ENCODE measurements around the gene HOGA1. TPM values are rescaled to one million over a fixed set of nuclear protein-coding genes. Genes with fewer than 3 reads are reported as not detected.

HOGA1 gene
- total and polyA plus RNA-seq, 3 donors from 2014 or later = 0.25 to 1.5 (median 0.55) TPM

DNA sequence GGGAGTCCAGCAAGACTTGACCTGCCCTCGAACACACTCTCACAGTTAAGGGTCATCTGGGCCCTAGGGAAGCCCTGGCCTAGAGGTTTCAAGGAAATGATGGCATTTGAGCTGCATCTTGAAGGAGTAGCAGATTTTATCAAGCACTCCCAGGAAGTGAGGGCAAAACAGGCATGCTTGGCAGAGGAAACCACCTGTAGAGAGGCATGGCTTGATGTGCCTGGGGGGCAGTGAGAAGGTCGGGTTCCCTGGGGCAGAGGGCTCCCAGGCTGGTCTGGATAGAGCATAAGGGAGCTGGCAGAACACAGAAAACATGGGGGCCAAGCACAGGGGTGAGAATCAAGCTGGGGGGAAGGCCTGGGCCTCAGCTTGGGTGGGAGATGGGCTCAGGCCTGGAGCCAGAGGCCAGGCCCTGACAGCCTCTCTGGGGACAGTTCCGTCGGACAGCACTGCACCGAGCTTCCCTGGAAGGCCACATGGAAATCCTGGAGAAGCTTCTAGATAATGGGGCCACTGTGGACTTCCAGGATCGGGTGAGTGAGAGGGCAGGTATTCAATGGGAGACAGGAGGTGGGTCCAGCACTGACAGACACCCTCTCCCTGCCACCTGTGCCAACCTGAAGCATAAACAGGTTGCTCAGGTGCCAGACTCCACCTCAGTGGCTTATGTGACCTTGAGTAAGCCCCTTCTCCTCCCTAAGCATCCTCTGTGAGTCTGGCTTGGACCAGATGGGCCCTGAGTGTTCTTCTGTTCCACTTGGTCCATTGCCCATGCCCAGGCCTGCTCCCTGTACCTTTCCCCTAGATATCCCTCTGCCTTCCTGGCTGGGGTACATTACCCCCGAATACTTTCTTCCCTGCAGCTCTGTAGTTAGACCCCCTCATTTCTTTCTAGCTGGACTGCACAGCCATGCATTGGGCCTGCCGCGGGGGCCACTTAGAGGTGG, 3.5 kb upstream of the HOGA1 start:
- Histone ChIP-seq H3K4me3 (no peak overlapping the region), H3K27me3 (no peaks in the 10 kb centered on the region), H3K4me1 (no peaks in the 10 kb centered on the region), H3K36me3 (ENCODE audit: low read depth, missing control alignments) (no peaks in the 10 kb centered on the region), H3K27ac (no peak overlapping the region), H3K9me3 (no peaks in the 10 kb centered on the region)
- WGBS, 2 donors = 88 to 94% methylated on average over 6 to 9 of the region's 9 CpGs
- intact Hi-C loops (cut with DNase I; ENCODE audit: low total_unique reads) = no loop called here
- DNase-seq = no peak
- no peak for TF ChIP-seq POLR2A (IDR thresholded peaks at IDR 0.05)
- TF ChIP-seq, protein P1, sequence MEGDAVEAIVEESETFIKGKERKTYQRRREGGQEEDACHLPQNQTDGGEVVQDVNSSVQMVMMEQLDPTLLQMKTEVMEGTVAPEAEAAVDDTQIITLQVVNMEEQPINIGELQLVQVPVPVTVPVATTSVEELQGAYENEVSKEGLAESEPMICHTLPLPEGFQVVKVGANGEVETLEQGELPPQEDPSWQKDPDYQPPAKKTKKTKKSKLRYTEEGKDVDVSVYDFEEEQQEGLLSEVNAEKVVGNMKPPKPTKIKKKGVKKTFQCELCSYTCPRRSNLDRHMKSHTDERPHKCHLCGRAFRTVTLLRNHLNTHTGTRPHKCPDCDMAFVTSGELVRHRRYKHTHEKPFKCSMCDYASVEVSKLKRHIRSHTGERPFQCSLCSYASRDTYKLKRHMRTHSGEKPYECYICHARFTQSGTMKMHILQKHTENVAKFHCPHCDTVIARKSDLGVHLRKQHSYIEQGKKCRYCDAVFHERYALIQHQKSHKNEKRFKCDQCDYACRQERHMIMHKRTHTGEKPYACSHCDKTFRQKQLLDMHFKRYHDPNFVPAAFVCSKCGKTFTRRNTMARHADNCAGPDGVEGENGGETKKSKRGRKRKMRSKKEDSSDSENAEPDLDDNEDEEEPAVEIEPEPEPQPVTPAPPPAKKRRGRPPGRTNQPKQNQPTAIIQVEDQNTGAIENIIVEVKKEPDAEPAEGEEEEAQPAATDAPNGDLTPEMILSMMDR (IDR thresholded peaks at IDR 0.05) = no peak

DNA sequence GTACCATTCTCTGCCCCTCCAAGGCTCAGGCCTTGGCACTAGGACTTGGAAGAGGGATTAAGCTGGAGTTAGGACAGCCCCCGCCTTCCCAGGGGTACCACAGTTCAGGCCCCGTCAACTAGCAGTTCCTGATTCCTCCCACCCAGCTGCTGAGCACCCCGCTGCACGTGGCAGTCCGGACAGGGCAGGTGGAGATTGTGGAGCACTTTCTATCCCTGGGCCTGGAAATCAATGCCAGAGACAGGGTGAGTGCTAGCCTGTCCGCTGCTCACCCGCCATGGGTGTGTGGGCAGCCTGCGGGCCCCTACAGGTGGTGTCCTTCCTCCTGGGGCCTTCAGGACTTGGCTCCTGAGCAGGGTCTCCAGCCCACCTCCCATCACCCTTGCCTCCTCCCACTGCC, 2.0 kb upstream of the HOGA1 start:
- no peak overlapping the region for H3K4me3 ChIP-seq
- TF ChIP-seq, protein P1 (IDR thresholded peaks at IDR 0.05) = no peak
- no peak for TF ChIP-seq POLR2A (IDR thresholded peaks at IDR 0.05)
- no peaks in the 10 kb centered on the region for H3K36me3 ChIP-seq (ENCODE audit: low read depth, missing control alignments)
- H3K27ac ChIP-seq = no peak overlapping the region
- WGBS, 2 donors = 87 to 92% methylated on average over 8 of the region's 8 CpGs
- no peaks in the 10 kb centered on the region for H3K4me1 ChIP-seq
- H3K27me3 ChIP-seq = no peaks in the 10 kb centered on the region
- no peaks in the 10 kb centered on the region for H3K9me3 ChIP-seq
- no peak for DNase-seq
- intact Hi-C loops (cut with DNase I; ENCODE audit: low total_unique reads) = no loop called here

DNA sequence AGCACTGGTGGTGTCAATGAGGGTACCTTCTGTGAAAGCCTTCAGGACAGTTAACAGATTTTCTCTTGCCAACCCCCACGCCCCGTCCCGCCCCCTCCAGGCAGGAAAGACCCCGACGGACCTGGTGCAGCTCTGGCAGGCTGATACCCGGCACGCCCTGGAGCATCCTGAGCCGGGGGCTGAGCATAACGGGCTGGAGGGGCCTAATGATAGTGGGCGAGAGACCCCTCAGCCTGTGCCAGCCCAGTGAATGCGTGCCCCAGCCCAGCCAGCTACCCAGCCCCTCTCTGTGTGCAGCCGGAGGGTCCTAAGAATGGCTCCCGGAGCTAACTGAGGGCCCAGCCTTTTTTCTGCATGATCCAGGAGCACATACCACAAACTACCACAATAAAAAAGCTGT, 713 bp upstream of the HOGA1 start:
- DNase-seq = no peak
- Histone ChIP-seq H3K9me3 (no peaks in the 10 kb centered on the region), H3K27ac (no peak overlapping the region), H3K4me1 (no peaks in the 10 kb centered on the region), H3K36me3 (ENCODE audit: low read depth, missing control alignments) (no peaks in the 10 kb centered on the region), H3K27me3 (no peaks in the 10 kb centered on the region), H3K4me3 (no peak overlapping the region)
- WGBS, 2 donors = 92 to 96% methylated on average over 3 to 13 of the region's 13 CpGs
- TF ChIP-seq, protein P1 (IDR thresholded peaks at IDR 0.05) = no peak
- no peak for TF ChIP-seq POLR2A (IDR thresholded peaks at IDR 0.05)
- intact Hi-C loops (cut with DNase I; ENCODE audit: low total_unique reads) = no loop called here

DNA sequence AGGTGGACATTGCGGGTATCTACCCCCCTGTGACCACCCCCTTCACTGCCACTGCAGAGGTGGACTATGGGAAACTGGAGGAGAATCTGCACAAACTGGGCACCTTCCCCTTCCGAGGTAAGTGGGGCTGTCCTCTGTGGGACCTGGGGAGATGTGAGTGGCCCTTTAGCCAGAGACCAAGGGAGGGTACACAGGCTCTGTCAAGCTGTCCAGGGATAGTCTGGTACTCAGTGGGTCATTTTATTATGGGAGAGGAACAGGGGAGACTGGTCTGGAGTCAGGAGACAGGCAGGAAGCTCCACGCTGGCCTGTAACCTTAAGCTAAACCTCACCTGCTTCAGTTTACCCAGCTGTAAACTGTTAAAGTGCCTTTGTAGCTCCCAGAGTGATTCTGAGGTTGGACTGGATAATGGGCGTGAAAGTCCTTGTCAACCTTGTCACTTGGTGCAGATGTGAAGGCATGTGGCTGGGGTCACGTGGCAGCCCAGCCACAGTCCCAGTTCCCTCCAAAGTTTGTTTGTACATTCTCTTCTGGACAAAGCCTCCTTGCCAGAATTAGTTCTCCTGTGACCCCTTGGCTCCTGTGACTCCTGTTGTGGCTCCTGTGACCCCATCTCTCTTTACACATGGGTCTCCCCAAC, 729 bp downstream of the HOGA1 start:
- intact Hi-C loops (cut with DNase I; ENCODE audit: low total_unique reads) = no loop called here
- no peak overlapping the region for H3K4me3 ChIP-seq
- H3K36me3 ChIP-seq (ENCODE audit: low read depth, missing control alignments) = no peaks in the 10 kb centered on the region
- H3K27me3 ChIP-seq = no peaks in the 10 kb centered on the region
- no peak for DNase-seq
- WGBS, 2 donors = 90 to 95% methylated on average over 4 to 5 of the region's 5 CpGs
- H3K4me1 ChIP-seq = no peaks in the 10 kb centered on the region
- H3K27ac ChIP-seq = no peak overlapping the region
- no peaks in the 10 kb centered on the region for H3K9me3 ChIP-seq
- TF ChIP-seq, protein P1 (IDR thresholded peaks at IDR 0.05) = no peak
- no peak for TF ChIP-seq POLR2A (IDR thresholded peaks at IDR 0.05)

Data from testis (tissue), 3 donors.